Measurements from ENCODE around the gene PLD5. TPM values are rescaled to one million over a fixed set of nuclear protein-coding genes. Genes with fewer than 3 reads are reported as not detected.
"Not testable (repeated sequence)": the region's sequence is repeated elsewhere in the genome, so short reads cannot be mapped to it uniquely, and the experiment has no call there.

PLD5 gene
- polyA plus RNA-seq, 3 donors = 0.70 to 0.90 (median 0.88) TPM

DNA sequence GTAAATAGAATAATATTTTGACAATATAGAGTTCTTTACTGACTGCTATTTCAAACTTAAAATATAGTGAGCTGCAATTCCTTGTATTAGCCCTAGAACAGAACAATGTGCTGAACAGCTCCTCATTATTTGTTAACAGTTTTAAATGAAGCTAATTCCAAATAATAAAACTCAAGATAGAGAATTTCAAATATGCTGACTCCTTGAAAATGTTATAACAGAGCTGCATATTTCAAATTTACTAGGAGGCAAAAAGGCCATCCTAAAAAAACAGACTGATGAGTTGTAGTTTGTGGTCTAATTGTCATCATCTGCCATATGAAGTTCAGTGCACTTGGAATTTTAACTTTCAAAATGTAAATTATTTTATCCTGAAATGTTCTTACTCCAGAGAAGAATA is 197.1 kb downstream of the PLD5 start:
- not testable (repeated sequence) for DNase-seq (ENCODE audit: extremely low read depth in 1 of 11, low read depth in 9 of 11, low spot score in 4 of 11)

GRCh38 chr1:242321981-242322380 is 202.5 kb downstream of the PLD5 start:
- not testable (repeated sequence) for DNase-seq (ENCODE audit: extremely low read depth in 1 of 11, low read depth in 9 of 11, low spot score in 4 of 11)

- no peak for DNase-seq (ENCODE audit: extremely low read depth in 1 of 11, low read depth in 9 of 11, low spot score in 4 of 11)
These were observed 206.4 kb downstream of the PLD5 start for GRCh38 chr1:242318140-242318539.

GRCh38 chr1:242314865-242315264 is 209.6 kb downstream of the PLD5 start:
- not testable (repeated sequence) for DNase-seq (ENCODE audit: extremely low read depth in 1 of 11, low read depth in 9 of 11, low spot score in 4 of 11)

DNA sequence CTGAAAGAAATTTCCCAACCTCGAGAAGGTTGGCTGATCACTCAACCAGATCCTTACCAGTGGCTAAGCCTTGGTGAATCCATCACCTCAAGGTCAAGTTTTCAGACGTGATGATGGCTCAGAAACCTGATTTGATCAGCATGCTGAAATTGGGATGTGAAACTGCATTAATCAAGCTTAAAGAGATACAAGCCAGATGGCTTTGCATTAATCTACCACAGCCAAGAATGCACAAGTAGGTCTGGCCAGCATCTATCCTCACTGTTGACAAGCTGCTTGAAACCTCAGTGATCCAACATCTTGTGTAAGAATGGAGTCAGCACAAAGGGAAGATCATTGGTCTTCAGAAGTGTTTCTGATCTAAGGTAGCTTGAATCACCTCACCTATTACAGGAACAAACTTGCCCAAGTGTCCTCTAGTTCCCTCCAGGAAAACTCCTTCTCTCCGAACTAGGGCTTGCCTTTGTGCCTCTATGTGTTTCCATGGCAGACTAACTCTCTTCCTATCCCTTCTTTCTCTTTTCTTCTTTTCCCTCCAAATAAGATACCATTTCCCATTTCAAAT is 210.3 kb downstream of the PLD5 start:
- not testable (repeated sequence) for DNase-seq (ENCODE audit: extremely low read depth in 1 of 11, low read depth in 9 of 11, low spot score in 4 of 11)

GRCh38 chr1:242308681-242309080 is 215.8 kb downstream of the PLD5 start:
- DNase-seq (ENCODE audit: extremely low read depth in 1 of 11, low read depth in 9 of 11, low spot score in 4 of 11) = not testable (repeated sequence)

DNA sequence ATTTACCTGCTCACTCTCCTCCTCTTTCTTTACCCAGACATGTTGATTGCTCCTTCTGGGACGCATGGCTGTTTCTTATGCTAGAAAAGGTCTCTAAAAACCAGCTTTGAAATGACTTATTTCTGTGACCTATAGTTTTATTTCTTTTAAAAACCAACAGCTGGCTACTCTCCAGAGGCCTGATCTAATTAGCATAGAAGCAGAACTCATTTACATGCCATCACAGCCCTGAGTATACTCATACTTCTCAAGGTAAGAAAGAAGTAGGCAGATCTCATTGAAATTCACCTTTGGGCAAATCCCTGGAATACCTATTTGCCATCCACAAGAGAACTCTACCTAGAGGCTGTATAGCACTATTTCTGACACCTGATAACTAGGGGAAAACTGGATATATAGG is 230.7 kb downstream of the PLD5 start:
- not testable (repeated sequence) for DNase-seq (ENCODE audit: extremely low read depth in 1 of 11, low read depth in 9 of 11, low spot score in 4 of 11)

GRCh38 chr1:242288067-242288466 is 236.4 kb downstream of the PLD5 start:
- DNase-seq (ENCODE audit: extremely low read depth in 1 of 11, low read depth in 9 of 11, low spot score in 4 of 11) = not testable (repeated sequence)

- not testable (repeated sequence) for DNase-seq (ENCODE audit: extremely low read depth in 1 of 11, low read depth in 9 of 11, low spot score in 4 of 11)
These were observed 241.6 kb downstream of the PLD5 start for GRCh38 chr1:242282758-242283485.

DNA sequence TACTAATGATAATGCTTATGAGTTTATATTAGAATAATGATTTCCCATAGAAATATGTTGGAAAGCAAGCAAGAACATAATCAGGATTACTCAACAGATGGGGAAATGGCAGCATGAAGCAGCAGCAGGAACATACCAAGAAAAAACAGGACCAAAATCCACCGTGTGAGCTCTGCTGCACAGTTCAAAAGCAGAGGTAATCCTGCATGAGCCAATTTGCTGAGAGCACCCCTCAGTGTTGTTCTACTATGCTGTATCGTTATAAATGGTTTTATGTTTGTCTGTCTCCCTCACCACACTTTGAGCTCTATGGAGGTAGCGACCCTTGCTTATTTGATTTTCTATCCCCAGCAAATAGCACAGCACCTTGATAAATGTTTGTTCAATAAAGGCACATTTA is 246.1 kb downstream of the PLD5 start:
- not testable (repeated sequence) for DNase-seq (ENCODE audit: extremely low read depth in 1 of 11, low read depth in 9 of 11, low spot score in 4 of 11)

DNA sequence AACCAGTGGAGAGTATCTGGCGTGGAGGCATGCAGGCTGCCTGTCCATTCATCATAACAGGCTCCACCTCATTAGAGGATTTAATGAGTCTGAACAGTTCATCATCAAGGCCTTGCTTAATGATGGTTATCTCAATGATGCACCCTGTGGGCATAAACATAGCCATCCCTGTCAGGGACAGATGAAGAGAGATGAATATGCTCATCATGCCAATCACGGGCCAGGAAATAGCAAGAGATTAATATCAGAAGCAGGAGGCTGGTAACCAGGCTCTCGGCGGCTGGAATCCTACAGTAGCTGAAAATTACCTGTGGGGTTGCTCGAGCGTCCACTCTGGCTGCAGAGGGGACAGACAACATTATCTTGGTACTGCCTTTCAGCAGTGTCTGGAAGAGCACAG is 247.7 kb downstream of the PLD5 start:
- DNase-seq (ENCODE audit: extremely low read depth in 1 of 11, low read depth in 9 of 11, low spot score in 4 of 11) = not testable (repeated sequence)

DNA sequence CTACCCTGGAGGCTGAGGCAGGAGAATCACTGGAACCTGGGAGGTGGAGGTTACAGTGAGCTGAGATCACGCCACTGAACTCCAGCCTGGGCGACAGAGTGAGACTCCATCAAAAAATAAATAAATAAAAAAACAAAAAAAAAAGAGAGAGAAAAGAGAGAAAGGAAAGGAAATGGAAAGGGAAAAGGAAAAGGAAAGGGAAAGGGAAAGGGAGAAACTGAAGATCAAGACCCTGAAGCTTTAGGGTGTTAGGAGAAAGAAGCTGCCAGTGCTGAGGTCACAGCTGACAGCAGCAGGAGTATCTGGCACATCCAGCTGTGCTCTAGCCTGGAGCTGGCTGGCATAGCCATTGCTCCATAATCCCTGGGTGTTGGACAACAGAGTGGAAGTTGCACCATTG is 257.5 kb downstream of the PLD5 start:
- not testable (repeated sequence) for DNase-seq (ENCODE audit: extremely low read depth in 1 of 11, low read depth in 9 of 11, low spot score in 4 of 11)

GRCh38 chr1:242264419-242264818 is 260.1 kb downstream of the PLD5 start:
- DNase-seq (ENCODE audit: extremely low read depth in 1 of 11, low read depth in 9 of 11, low spot score in 4 of 11) = not testable (repeated sequence)

- no peak for DNase-seq (ENCODE audit: extremely low read depth in 1 of 11, low read depth in 9 of 11, low spot score in 4 of 11)
These were observed 279.2 kb downstream of the PLD5 start for GRCh38 chr1:242245255-242245654.

GRCh38 chr1:242243472-242243871 is 281.0 kb downstream of the PLD5 start:
- no peak for DNase-seq (ENCODE audit: extremely low read depth in 1 of 11, low read depth in 9 of 11, low spot score in 4 of 11)

- peak in 1 of 11 donors; percentile 24 for DNase-seq (ENCODE audit: extremely low read depth in 1 of 11, low read depth in 9 of 11, low spot score in 4 of 11)
These were observed 281.5 kb downstream of the PLD5 start for GRCh38 chr1:242242983-242243382.

GRCh38 chr1:242241936-242242335 is 282.6 kb downstream of the PLD5 start:
- DNase-seq (ENCODE audit: extremely low read depth in 1 of 11, low read depth in 9 of 11, low spot score in 4 of 11) = no peak

GRCh38 chr1:242240691-242241090 is 283.8 kb downstream of the PLD5 start:
- DNase-seq (ENCODE audit: extremely low read depth in 1 of 11, low read depth in 9 of 11, low spot score in 4 of 11) = no peak

GRCh38 chr1:242240077-242240476 is 284.4 kb downstream of the PLD5 start:
- peak in 8 of 11 donors; percentile 3 to 71 (median 32) for DNase-seq (ENCODE audit: extremely low read depth in 1 of 11, low read depth in 9 of 11, low spot score in 4 of 11)

DNA sequence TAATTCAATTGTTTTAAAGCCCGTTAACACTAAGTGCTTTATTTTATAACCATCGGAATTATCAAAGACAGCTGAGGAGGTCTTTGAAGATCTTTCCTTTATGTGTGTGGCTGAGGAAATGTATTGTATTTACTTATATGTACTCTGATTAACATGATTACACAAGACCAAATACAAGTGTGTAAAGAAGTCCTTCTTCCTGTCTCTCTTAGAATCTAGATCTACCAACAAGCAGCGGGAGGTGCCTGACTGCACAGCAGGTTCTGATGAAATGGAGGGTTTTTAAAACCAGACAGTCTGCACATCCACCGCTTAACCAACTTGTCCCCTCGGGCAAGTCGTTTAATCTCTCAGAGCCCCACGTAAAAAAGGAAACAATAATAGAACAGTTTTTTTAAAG is 285.1 kb downstream of the PLD5 start:
- DNase-seq (ENCODE audit: extremely low read depth in 1 of 11, low read depth in 9 of 11, low spot score in 4 of 11) = no peak

DNA sequence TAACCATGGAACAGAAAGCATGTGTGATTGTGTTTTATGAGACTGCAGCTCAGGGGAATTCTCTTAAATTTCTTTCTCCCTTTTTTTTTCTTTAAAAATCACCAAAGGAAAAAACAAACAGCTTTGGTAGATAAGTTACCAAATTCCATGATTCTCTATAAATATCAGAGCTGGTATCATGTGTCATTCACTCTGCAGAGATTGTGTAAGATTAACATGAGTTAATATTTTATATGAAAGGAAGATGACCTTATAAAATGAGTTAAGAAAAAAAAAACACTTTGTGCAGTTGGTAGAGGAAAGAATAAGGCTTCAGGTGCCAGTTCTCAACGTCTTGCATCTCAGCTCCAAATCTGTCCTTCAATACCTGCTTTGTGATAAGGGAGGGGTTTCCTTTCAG is 287.4 kb downstream of the PLD5 start:
- DNase-seq (ENCODE audit: extremely low read depth in 1 of 11, low read depth in 9 of 11, low spot score in 4 of 11) = no peak

All from renal cortex interstitium (tissue), 11 donors.